T-cell (primary cell): ENCODE results near the gene ANKRD44. TPM values are rescaled to one million over a fixed set of nuclear protein-coding genes. Genes with fewer than 3 reads are reported as not detected.

Source experiments
- ATAC-seq, 4 experiments: fragments of 200-7000 bp in 3 of 4; fragments of 150-1000 bp in 1 of 4; cut with Tn5 transposase; replicated peaks in 1 of 4; 1 replicate in 3 of 4; 2 replicates in 1 of 4; pipeline ENCODE4 v1.10.0; 2021; ENCODE audit warnings: moderate library complexity in 3 of 4, mild to moderate bottlenecking in 2 of 4, moderate number of reproducible peaks in 1 of 4
- CTCF ChIA-PET, 2 donors: fragments of 300-600 bp; sonication (Branson Sonifier 250); formaldehyde crosslinking; loops; one replicate each; lab custom pipeline; 2022; ENCODE audit warnings: antibody characterized with exemption in 2 of 2; lab: Charles Lee
- POLR2A ChIA-PET, 2 donors: fragments of 300-600 bp; sonication (Branson Sonifier 250); formaldehyde crosslinking; loops; one replicate each; lab custom pipeline; 2022; ENCODE audit warnings: antibody characterized with exemption in 2 of 2; lab: Charles Lee
- DNase-seq, 35 experiments: peaks; one replicate each; pipeline versions ENCODE4 v3.0.0 to v3.0.0-alpha.2; 2013 to 2023
- H3K27ac ChIP-seq: one replicate; pipeline ENCODE4 v1.5.1; 2013; ENCODE audit warnings: low read length
- H3K27me3 ChIP-seq, 2 experiments: replicated peaks in 1 of 2; 1 replicate in 1 of 2; 2 replicates in 1 of 2; pipeline versions ENCODE4 v1.6.1 to v1.7.0; 2013; ENCODE audit warnings: low read length in 1 of 2, mixed read lengths in 1 of 2; ENCODE audit not compliant: control insufficient read depth in 2 of 2, insufficient read depth in 2 of 2; ENCODE audit errors: extremely low read depth in 1 of 2
- H3K36me3 ChIP-seq, 2 donors: 1 replicate in 1 of 2; 2 replicates in 1 of 2; pipeline versions ENCODE4 v1.6.1 to v1.7.0; 2013; ENCODE audit warnings: low read length in 1 of 2; ENCODE audit not compliant: control insufficient read depth in 2 of 2, insufficient read depth in 1 of 2; ENCODE audit errors: extremely low read depth in 1 of 2
- H3K4me1 ChIP-seq, 2 experiments: 1 replicate in 1 of 2; 2 replicates in 1 of 2; pipeline versions ENCODE4 v1.6.1 to v1.7.0; 2013; ENCODE audit warnings: low read length in 2 of 2, mixed read lengths in 1 of 2; ENCODE audit not compliant: insufficient read depth in 2 of 2, control insufficient read depth in 1 of 2; ENCODE audit errors: extremely low read depth in 1 of 2
- H3K4me3 ChIP-seq, 2 donors: 1 replicate in 1 of 2; 2 replicates in 1 of 2; pipeline versions ENCODE4 v1.5.1 to v1.7.0; 2013; ENCODE audit warnings: mild to moderate bottlenecking in 2 of 2, low read length in 1 of 2, moderate library complexity in 1 of 2; ENCODE audit not compliant: control insufficient read depth in 1 of 2; ENCODE audit errors: extremely low read depth in 1 of 2
- H3K9me3 ChIP-seq: 2 replicates; pipeline ENCODE4 v1.7.0; 2013
- H3K27ac Mint-ChIP-seq, 2 donors: one replicate each; pipeline ENCODE4 v1.8.0; 2020 to 2021; ENCODE audit warnings: mild to moderate bottlenecking in 2 of 2, mixed read lengths in 2 of 2
- H3K27me3 Mint-ChIP-seq, 2 donors: one replicate each; pipeline ENCODE4 v1.8.0; 2021 to 2022; ENCODE audit warnings: mixed read lengths in 2 of 2
- H3K36me3 Mint-ChIP-seq: one replicate; pipeline ENCODE4 v1.8.0; 2021; ENCODE audit warnings: mixed read lengths
- H3K4me1 Mint-ChIP-seq, 3 donors: one replicate each; pipeline ENCODE4 v1.8.0; 2020 to 2022; ENCODE audit warnings: mixed read lengths in 3 of 3, mild to moderate bottlenecking in 1 of 3
- H3K4me3 Mint-ChIP-seq, 3 donors: one replicate each; pipeline ENCODE4 v1.8.0; 2020 to 2022; ENCODE audit warnings: mild to moderate bottlenecking in 3 of 3, mixed read lengths in 3 of 3, moderate library complexity in 3 of 3
- H3K9me3 Mint-ChIP-seq, 3 donors: one replicate each; pipeline ENCODE4 v1.8.0; 2020 to 2022; ENCODE audit warnings: mixed read lengths in 3 of 3
- WGBS: methylation state at CpG from one replicate; pipeline ENCODE4 v1.1.5; 2013; ENCODE audit warnings: missing lambda C conversion rate; ENCODE audit not compliant: insufficient coverage; 5-methylcytosine and 5-hydroxymethylcytosine counted together
- total RNA-seq, 35 experiments: library from RNA in 6 of 35; stranded (reverse) in 6 of 35; fragments of 120-200 nt in 1 of 35; gene quantifications; one replicate each; pipeline versions ENCODE4 v1.2.1 to v1.2.4 and lab custom pipeline; 2013 to 2026

The ANKRD44 gene
- total RNA-seq, 5 donors from 2014 or later (not counting 1 experiment from before 2014, with no cell fraction given) = 225 to 333 (median 238) TPM

GRCh38 chr2:197269815-197270214 lies 40.8 kb downstream of the ANKRD44 start:
- DNase-seq (no peak), ATAC-seq (no peak)
- Histone ChIP-seq H3K4me1 (peaks cover 59 to 76% of the 10 kb centered on the region in 2 experiments), H3K36me3 (peaks cover 0 to 11% of the 10 kb centered on the region in 2 donors), H3K27ac (peak overlapping the region; percentile 88), H3K27me3 (no peaks in the 10 kb centered on the region), H3K4me3 (no peak overlapping the region), H3K9me3 (no peaks in the 10 kb centered on the region)
- Mint-ChIP-seq H3K9me3 (no peaks in the 10 kb centered on the region), H3K4me3 (peak overlapping the region in 2 of 3 donors; percentile 14 to 61), H3K27me3 (no peaks in the 10 kb centered on the region), H3K36me3 (peaks cover 18% of the 10 kb centered on the region), H3K27ac (peak overlapping the region; percentile 87 to 91), H3K4me1 (peaks cover 94 to 97% (median 95%) of the 10 kb centered on the region in 3 donors)
- POLR2A ChIA-PET = interaction anchor here (0.5 to 0.8 kb wide), 2 partner anchors 38 to 40 kb away, joined by 3 to 4 read pairs; no protein-coding TSS in a partner anchor
- CTCF ChIA-PET = interaction anchor here in 1 of 2 donors (1.6 kb wide), 1 partner anchor 18 kb away, joined by 3 read pairs; no protein-coding TSS in a partner anchor

GRCh38 chr2:197268786-197269584 lies 41.6 kb downstream of the ANKRD44 start:
- H3K36me3 Mint-ChIP-seq = peaks cover 14% of the 10 kb centered on the region
- Histone ChIP-seq H3K4me3 (no peak overlapping the region), H3K27ac (peak overlapping the region; percentile 88), H3K4me1 (peaks cover 63 to 73% of the 10 kb centered on the region in 2 experiments), H3K36me3 (peaks cover 0 to 7% of the 10 kb centered on the region in 2 donors), H3K9me3 (no peaks in the 10 kb centered on the region), H3K27me3 (no peaks in the 10 kb centered on the region)
- H3K4me1 Mint-ChIP-seq = peaks cover 95 to 97% (median 96%) of the 10 kb centered on the region in 3 donors
- H3K9me3 Mint-ChIP-seq = no peaks in the 10 kb centered on the region
- DNase-seq = peak in 7 of 35 experiments; percentile 11 to 72 (median 28)
- CTCF ChIA-PET = interaction anchor here (0.6 to 1.6 kb wide), 2 partner anchors 11 to 18 kb away, joined by 3 to 9 read pairs; no protein-coding TSS in a partner anchor
- peak; percentile 22 to 68 (median 30) for ATAC-seq
- WGBS = 32% methylated on average over 3 of the region's 7 CpGs
- no peaks in the 10 kb centered on the region for H3K27me3 Mint-ChIP-seq
- H3K4me3 Mint-ChIP-seq = peak overlapping the region; percentile 17 to 61 (median 22)
- H3K27ac Mint-ChIP-seq = peak overlapping the region; percentile 87 to 91
- POLR2A ChIA-PET = interaction anchor here (0.5 to 0.8 kb wide), 3 partner anchors 39 to 357 kb away, joined by 3 to 4 read pairs (median 3); no protein-coding TSS in a partner anchor

- peak overlapping the region; percentile 52 to 61 (median 57) for H3K4me3 Mint-ChIP-seq
- peaks cover 0 to 6% of the 10 kb centered on the region in 2 donors for H3K36me3 ChIP-seq
- H3K9me3 Mint-ChIP-seq = no peaks in the 10 kb centered on the region
- H3K4me3 ChIP-seq = peak overlapping the region in 1 of 2 donors; percentile 3
- no peaks in the 10 kb centered on the region for H3K27me3 Mint-ChIP-seq
- peaks cover 78 to 82% of the 10 kb centered on the region in 2 experiments for H3K4me1 ChIP-seq
- POLR2A ChIA-PET = interaction anchor here (0.5 to 1.2 kb wide), 11 partner anchors 9 to 70 kb away, joined by 3 to 15 read pairs (median 3); no protein-coding TSS in a partner anchor
- WGBS = 10% methylated on average over 2 of the region's 3 CpGs
- peak; percentile 70 to 79 (median 76) for ATAC-seq
- H3K36me3 Mint-ChIP-seq = peaks cover 10% of the 10 kb centered on the region
- CTCF ChIA-PET = interaction anchor here (0.7 to 2.3 kb wide), 9 partner anchors 10 to 107 kb away, joined by 3 to 13 read pairs (median 3); no protein-coding TSS in a partner anchor
- H3K27me3 ChIP-seq = no peaks in the 10 kb centered on the region
- peak overlapping the region; percentile 88 for H3K27ac ChIP-seq
- H3K4me1 Mint-ChIP-seq = peaks cover 98 to 100% (median 99%) of the 10 kb centered on the region in 3 donors
- no peaks in the 10 kb centered on the region for H3K9me3 ChIP-seq
- DNase-seq = peak in 18 of 35 experiments; percentile 14 to 64 (median 28)
- peak overlapping the region; percentile 87 to 91 for H3K27ac Mint-ChIP-seq
Observed at GRCh38 chr2:197266477-197266876, 44.1 kb downstream of the ANKRD44 start.

- ATAC-seq = no peak
- 47% methylated on average over 3 of the region's 5 CpGs for WGBS
- no peaks in the 10 kb centered on the region for H3K9me3 ChIP-seq
- H3K27me3 ChIP-seq = no peaks in the 10 kb centered on the region
- H3K9me3 Mint-ChIP-seq = no peaks in the 10 kb centered on the region
- H3K4me3 Mint-ChIP-seq = peak overlapping the region; percentile 52 to 61 (median 57)
- peaks cover 10% of the 10 kb centered on the region for H3K36me3 Mint-ChIP-seq
- H3K27ac ChIP-seq = peak overlapping the region; percentile 88
- peak overlapping the region; percentile 87 to 91 for H3K27ac Mint-ChIP-seq
- H3K4me1 ChIP-seq = peaks cover 73 to 84% of the 10 kb centered on the region in 2 experiments
- H3K36me3 ChIP-seq = peaks cover 0 to 6% of the 10 kb centered on the region in 2 donors
- CTCF ChIA-PET = interaction anchor here in 1 of 2 donors (0.8 to 2.3 kb wide), 6 partner anchors 10 to 106 kb away, joined by 3 to 13 read pairs (median 6); no protein-coding TSS in a partner anchor
- no peaks in the 10 kb centered on the region for H3K27me3 Mint-ChIP-seq
- peaks cover 95 to 98% (median 97%) of the 10 kb centered on the region in 3 donors for H3K4me1 Mint-ChIP-seq
- DNase-seq = no peak
- peak overlapping the region; percentile 3 to 36 for H3K4me3 ChIP-seq
- POLR2A ChIA-PET = interaction anchor here (0.6 to 1.2 kb wide), 8 partner anchors 9 to 70 kb away, joined by 3 to 5 read pairs (median 4); no protein-coding TSS in a partner anchor
Observed at GRCh38 chr2:197265924-197266323, 44.7 kb downstream of the ANKRD44 start.

- Mint-ChIP-seq H3K4me1 (peaks cover 86 to 91% (median 90%) of the 10 kb centered on the region in 3 donors), H3K27me3 (no peaks in the 10 kb centered on the region), H3K4me3 (peak overlapping the region; percentile 41 to 61 (median 57)), H3K9me3 (no peaks in the 10 kb centered on the region), H3K27ac (peak overlapping the region; percentile 87 to 91), H3K36me3 (peaks cover 5% of the 10 kb centered on the region)
- Histone ChIP-seq H3K4me1 (peaks cover 64 to 81% of the 10 kb centered on the region in 2 experiments), H3K27me3 (no peaks in the 10 kb centered on the region), H3K9me3 (no peaks in the 10 kb centered on the region), H3K4me3 (no peak overlapping the region), H3K27ac (peak overlapping the region; percentile 88), H3K36me3 (peaks cover 0 to 6% of the 10 kb centered on the region in 2 donors)
- ATAC-seq (no peak), DNase-seq (peak in 1 of 35 experiments; percentile 54)
- ChIA-PET CTCF (interaction anchor here (0.5 to 2.3 kb wide), 12 partner anchors 8 to 68 kb away, joined by 3 to 13 read pairs (median 3); no protein-coding TSS in a partner anchor), POLR2A (interaction anchor here (0.6 to 1.2 kb wide), 8 partner anchors 8 to 68 kb away, joined by 3 to 6 read pairs (median 4); no protein-coding TSS in a partner anchor)
- 60% methylated on average over 1 of the region's 4 CpGs for WGBS
Observed at GRCh38 chr2:197265036-197265435, 45.5 kb downstream of the ANKRD44 start.
